ENCODE measurements around the gene INPP4A. TPM values are rescaled to one million over a fixed set of nuclear protein-coding genes. Genes with fewer than 3 reads are reported as not detected.

INPP4A gene
- total RNA-seq, 1 donor from 2014 or later = 18.0 TPM

- Histone ChIP-seq H3K27me3 (ENCODE audit: control insufficient read depth, insufficient read depth, low read length) (no peaks in the 10 kb centered on the region), H3K36me3 (ENCODE audit: control insufficient read depth, insufficient read depth, low read length) (no peaks in the 10 kb centered on the region), H3K4me3 (ENCODE audit: low read depth, low read length) (no peak overlapping the region)
- DNase-seq (ENCODE audit: low read depth) = no peak
- no peak for TF ChIP-seq CTCF (IDR thresholded peaks at IDR 0.05; ENCODE audit: insufficient read depth, low read length, poor library complexity, severe bottlenecking)
These were observed 96.8 kb downstream of the INPP4A start for GRCh38 chr2:98541489-98541888.

GRCh38 chr2:98541906-98542305 lies 97.2 kb downstream of the INPP4A start:
- no peaks in the 10 kb centered on the region for H3K27me3 ChIP-seq (ENCODE audit: control insufficient read depth, insufficient read depth, low read length)
- DNase-seq (ENCODE audit: low read depth) = no peak
- H3K4me3 ChIP-seq (ENCODE audit: low read depth, low read length) = no peak overlapping the region
- no peaks in the 10 kb centered on the region for H3K36me3 ChIP-seq (ENCODE audit: control insufficient read depth, insufficient read depth, low read length)
- TF ChIP-seq CTCF (IDR thresholded peaks at IDR 0.05; ENCODE audit: insufficient read depth, low read length, poor library complexity, severe bottlenecking) = no peak

- H3K27me3 ChIP-seq (ENCODE audit: control insufficient read depth, insufficient read depth, low read length) = no peaks in the 10 kb centered on the region
- DNase-seq (ENCODE audit: low read depth) = no peak
- H3K4me3 ChIP-seq (ENCODE audit: low read depth, low read length) = no peak overlapping the region
- no peak for TF ChIP-seq CTCF (IDR thresholded peaks at IDR 0.05; ENCODE audit: insufficient read depth, low read length, poor library complexity, severe bottlenecking)
- no peaks in the 10 kb centered on the region for H3K36me3 ChIP-seq (ENCODE audit: control insufficient read depth, insufficient read depth, low read length)
These were observed 98.6 kb downstream of the INPP4A start for GRCh38 chr2:98543214-98543613.

- DNase-seq (ENCODE audit: low read depth) = no peak
- H3K36me3 ChIP-seq (ENCODE audit: control insufficient read depth, insufficient read depth, low read length) = no peaks in the 10 kb centered on the region
- no peak overlapping the region for H3K4me3 ChIP-seq (ENCODE audit: low read depth, low read length)
- no peaks in the 10 kb centered on the region for H3K27me3 ChIP-seq (ENCODE audit: control insufficient read depth, insufficient read depth, low read length)
- TF ChIP-seq CTCF (IDR thresholded peaks at IDR 0.05; ENCODE audit: insufficient read depth, low read length, poor library complexity, severe bottlenecking) = no peak
These were observed 99.2 kb downstream of the INPP4A start for GRCh38 chr2:98543842-98544241.

- Histone ChIP-seq H3K27me3 (ENCODE audit: control insufficient read depth, insufficient read depth, low read length) (no peaks in the 10 kb centered on the region), H3K36me3 (ENCODE audit: control insufficient read depth, insufficient read depth, low read length) (no peaks in the 10 kb centered on the region), H3K4me3 (ENCODE audit: low read depth, low read length) (no peak overlapping the region)
- TF ChIP-seq CTCF (IDR thresholded peaks at IDR 0.05; ENCODE audit: insufficient read depth, low read length, poor library complexity, severe bottlenecking) = no peak
- DNase-seq (ENCODE audit: low read depth) = no peak
These were observed 100.9 kb downstream of the INPP4A start for GRCh38 chr2:98545591-98545990.

GRCh38 chr2:98546186-98546585 lies 101.5 kb downstream of the INPP4A start:
- no peak for DNase-seq (ENCODE audit: low read depth)
- TF ChIP-seq CTCF (IDR thresholded peaks at IDR 0.05; ENCODE audit: insufficient read depth, low read length, poor library complexity, severe bottlenecking) = no peak
- Histone ChIP-seq H3K36me3 (ENCODE audit: control insufficient read depth, insufficient read depth, low read length) (no peaks in the 10 kb centered on the region), H3K27me3 (ENCODE audit: control insufficient read depth, insufficient read depth, low read length) (no peaks in the 10 kb centered on the region), H3K4me3 (ENCODE audit: low read depth, low read length) (no peak overlapping the region)
